ENCODE measurements around the gene DLK2.
"Not testable (repeated sequence)": the region's sequence is repeated elsewhere in the genome, so short reads cannot be mapped to it uniquely, and the experiment has no call there.

Gene DLK2

GRCh38 chr6:43455531-43456428 is at the start of gene DLK2:
DLK2 (minus strand) TSS chr6:43455548; CDS start chr6:43454825, 723 bp downstream.
- no peak for DNase-seq (ENCODE audit: low spot score)

- no peak for DNase-seq (ENCODE audit: low spot score)
These were observed 48.1 kb upstream of the DLK2 start for GRCh38 chr6:43503443-43503842.

GRCh38 chr6:43502666-43503065 is 47.3 kb upstream of the DLK2 start:
- DNase-seq (ENCODE audit: low spot score), result no peak

- no peak for DNase-seq (ENCODE audit: low spot score)
These were observed 45.6 kb upstream of the DLK2 start for GRCh38 chr6:43500921-43501320.

- DNase-seq (ENCODE audit: low spot score), result no peak
These were observed 43.9 kb upstream of the DLK2 start for GRCh38 chr6:43499028-43499815.

- DNase-seq (ENCODE audit: low spot score), result not testable (repeated sequence)
These were observed 42.9 kb upstream of the DLK2 start for GRCh38 chr6:43498291-43498690.

- DNase-seq (ENCODE audit: low spot score), result no peak
These were observed 42.3 kb upstream of the DLK2 start for GRCh38 chr6:43497689-43498088.

GRCh38 chr6:43497129-43497396 is 41.7 kb upstream of the DLK2 start:
- no peak for DNase-seq (ENCODE audit: low spot score)

- DNase-seq (ENCODE audit: low spot score), result no peak
These were observed 41.2 kb upstream of the DLK2 start for GRCh38 chr6:43496370-43497128.

GRCh38 chr6:43495409-43495941 is 40.1 kb upstream of the DLK2 start:
- no peak for DNase-seq (ENCODE audit: low spot score)

- no peak for DNase-seq (ENCODE audit: low spot score)
These were observed 39.4 kb upstream of the DLK2 start for GRCh38 chr6:43494766-43495165.

GRCh38 chr6:43494321-43494720 is 39.0 kb upstream of the DLK2 start:
- no peak for DNase-seq (ENCODE audit: low spot score)

- no peak for DNase-seq (ENCODE audit: low spot score)
These were observed 38.5 kb upstream of the DLK2 start for GRCh38 chr6:43493833-43494232.

GRCh38 chr6:43493230-43493629 is 37.9 kb upstream of the DLK2 start:
- DNase-seq (ENCODE audit: low spot score), result no peak

GRCh38 chr6:43492673-43493072 is 37.3 kb upstream of the DLK2 start:
- no peak for DNase-seq (ENCODE audit: low spot score)

GRCh38 chr6:43491750-43492661 is 36.7 kb upstream of the DLK2 start:
- DNase-seq (ENCODE audit: low spot score), result no peak

GRCh38 chr6:43490523-43490939 is 35.2 kb upstream of the DLK2 start:
- DNase-seq (ENCODE audit: low spot score), result no peak

- no peak for DNase-seq (ENCODE audit: low spot score)
These were observed 34.1 kb upstream of the DLK2 start for GRCh38 chr6:43489277-43490072.

GRCh38 chr6:43488667-43489276 is 33.4 kb upstream of the DLK2 start:
- DNase-seq (ENCODE audit: low spot score), result no peak

Data from RKO (cell line).